ENCODE data around the gene TEX54.
A peak's percentile ranks its signal among the peaks of the same experiment; 100 is the strongest.
"Not testable (repeated sequence)": the region's sequence is repeated elsewhere in the genome, so short reads cannot be mapped to it uniquely, and the experiment has no call there.

TEX54 gene

GRCh38 chr11:62852523-62853188 lies 20.0 kb upstream of the TEX54 start:
- ATAC-seq (replicated peaks; ENCODE audit: extremely low read depth, poor library complexity, severe bottlenecking) (no peak), DNase-seq (ENCODE audit: low spot score in 2 of 2) (no peak)
- Mint-ChIP-seq H3K36me3 (ENCODE audit: insufficient read depth) (peaks cover 52% of the 10 kb centered on the region), H3K27me3 (no peaks in the 10 kb centered on the region), H3K27ac (ENCODE audit: low read depth) (peak overlapping the region; percentile 49), H3K9me3 (no peaks in the 10 kb centered on the region), H3K4me3 (peak overlapping the region; percentile 96), H3K4me1 (peaks cover 48% of the 10 kb centered on the region)

GRCh38 chr11:62851807-62852522 lies 19.3 kb upstream of the TEX54 start:
- peaks cover 48% of the 10 kb centered on the region for H3K4me1 Mint-ChIP-seq
- H3K36me3 Mint-ChIP-seq (ENCODE audit: insufficient read depth) = peaks cover 52% of the 10 kb centered on the region
- H3K4me3 Mint-ChIP-seq = no peak overlapping the region
- H3K27me3 Mint-ChIP-seq = no peaks in the 10 kb centered on the region
- H3K27ac Mint-ChIP-seq (ENCODE audit: low read depth) = peak overlapping the region; percentile 71
- DNase-seq (ENCODE audit: low spot score in 2 of 2) = no peak
- ATAC-seq (replicated peaks; ENCODE audit: extremely low read depth, poor library complexity, severe bottlenecking) = no peak
- no peaks in the 10 kb centered on the region for H3K9me3 Mint-ChIP-seq

GRCh38 chr11:62850911-62851806 lies 18.5 kb upstream of the TEX54 start:
- Mint-ChIP-seq H3K4me1 (peaks cover 44% of the 10 kb centered on the region), H3K4me3 (no peak overlapping the region), H3K36me3 (ENCODE audit: insufficient read depth) (peaks cover 49% of the 10 kb centered on the region), H3K27me3 (no peaks in the 10 kb centered on the region), H3K9me3 (no peaks in the 10 kb centered on the region), H3K27ac (ENCODE audit: low read depth) (peak overlapping the region; percentile 71)
- ATAC-seq (replicated peaks; ENCODE audit: extremely low read depth, poor library complexity, severe bottlenecking) = no peak
- DNase-seq (ENCODE audit: low spot score in 2 of 2) = no peak

- no peak overlapping the region for H3K4me3 Mint-ChIP-seq
Observed at GRCh38 chr11:62847767-62848314, 15.2 kb upstream of the TEX54 start.

GRCh38 chr11:62846177-62846576 lies 13.5 kb upstream of the TEX54 start:
- H3K4me3 Mint-ChIP-seq = no peak overlapping the region
- no peaks in the 10 kb centered on the region for H3K27me3 Mint-ChIP-seq
- H3K27ac Mint-ChIP-seq (ENCODE audit: low read depth) = no peak overlapping the region
- H3K4me1 Mint-ChIP-seq = no peaks in the 10 kb centered on the region
- H3K9me3 Mint-ChIP-seq = no peaks in the 10 kb centered on the region
- peaks cover 8% of the 10 kb centered on the region for H3K36me3 Mint-ChIP-seq (ENCODE audit: insufficient read depth)
- DNase-seq (ENCODE audit: low spot score in 2 of 2) = no peak
- no peak for ATAC-seq (replicated peaks; ENCODE audit: extremely low read depth, poor library complexity, severe bottlenecking)

More at GRCh38 chr11:62847767-62848314, 15.2 kb upstream of the TEX54 start:
- Mint-ChIP-seq H3K36me3 (ENCODE audit: insufficient read depth) (peaks cover 19% of the 10 kb centered on the region), H3K27me3 (no peaks in the 10 kb centered on the region), H3K9me3 (no peaks in the 10 kb centered on the region), H3K4me1 (peaks cover 11% of the 10 kb centered on the region), H3K27ac (ENCODE audit: low read depth) (no peak overlapping the region)
- ATAC-seq (replicated peaks; ENCODE audit: extremely low read depth, poor library complexity, severe bottlenecking) = no peak
- DNase-seq (ENCODE audit: low spot score in 2 of 2) = no peak

GRCh38 chr11:62844154-62844553 lies 11.5 kb upstream of the TEX54 start:
- H3K4me1 Mint-ChIP-seq = no peaks in the 10 kb centered on the region
- ATAC-seq (replicated peaks; ENCODE audit: extremely low read depth, poor library complexity, severe bottlenecking) (no peak), DNase-seq (ENCODE audit: low spot score in 2 of 2) (no peak)
- no peak overlapping the region for H3K27ac Mint-ChIP-seq (ENCODE audit: low read depth)
- H3K4me3 Mint-ChIP-seq = no peak overlapping the region
- peaks cover 10% of the 10 kb centered on the region for H3K36me3 Mint-ChIP-seq (ENCODE audit: insufficient read depth)
- no peaks in the 10 kb centered on the region for H3K27me3 Mint-ChIP-seq
- no peaks in the 10 kb centered on the region for H3K9me3 Mint-ChIP-seq

- Mint-ChIP-seq H3K27me3 (no peaks in the 10 kb centered on the region), H3K27ac (ENCODE audit: low read depth) (no peak overlapping the region), H3K4me3 (no peak overlapping the region), H3K9me3 (no peaks in the 10 kb centered on the region), H3K4me1 (no peaks in the 10 kb centered on the region), H3K36me3 (ENCODE audit: insufficient read depth) (peaks cover 11% of the 10 kb centered on the region)
- no peak for ATAC-seq (replicated peaks; ENCODE audit: extremely low read depth, poor library complexity, severe bottlenecking)
- DNase-seq (ENCODE audit: low spot score in 2 of 2) = no peak
Observed at GRCh38 chr11:62843466-62843865, 10.8 kb upstream of the TEX54 start.

GRCh38 chr11:62842891-62843290 lies 10.2 kb upstream of the TEX54 start:
- not testable (repeated sequence) for ATAC-seq (replicated peaks; ENCODE audit: extremely low read depth, poor library complexity, severe bottlenecking); H3K4me3 Mint-ChIP-seq; DNase-seq (ENCODE audit: low spot score in 2 of 2); H3K9me3 Mint-ChIP-seq; H3K27ac Mint-ChIP-seq (ENCODE audit: low read depth); H3K27me3 Mint-ChIP-seq; H3K4me1 Mint-ChIP-seq
- H3K36me3 Mint-ChIP-seq (ENCODE audit: insufficient read depth) = peaks cover 11% of the 10 kb centered on the region

GRCh38 chr11:62842171-62842741 lies 9.6 kb upstream of the TEX54 start:
- no peak for DNase-seq (ENCODE audit: low spot score in 2 of 2)
- H3K27me3 Mint-ChIP-seq = no peaks in the 10 kb centered on the region

GRCh38 chr11:62841361-62842170 lies 8.9 kb upstream of the TEX54 start:
- H3K4me1 Mint-ChIP-seq = peaks cover 9% of the 10 kb centered on the region
- H3K9me3 Mint-ChIP-seq = no peaks in the 10 kb centered on the region
- H3K4me3 Mint-ChIP-seq = no peak overlapping the region
- H3K36me3 Mint-ChIP-seq (ENCODE audit: insufficient read depth) = peaks cover 15% of the 10 kb centered on the region
- H3K27ac Mint-ChIP-seq (ENCODE audit: low read depth) = no peak overlapping the region
- peak; percentile 85 to 90 for DNase-seq (ENCODE audit: low spot score in 2 of 2)
- ATAC-seq (replicated peaks; ENCODE audit: extremely low read depth, poor library complexity, severe bottlenecking) = peak; percentile 53
- H3K27me3 Mint-ChIP-seq = no peaks in the 10 kb centered on the region

More at GRCh38 chr11:62842171-62842741, 9.6 kb upstream of the TEX54 start:
- no peak for ATAC-seq (replicated peaks; ENCODE audit: extremely low read depth, poor library complexity, severe bottlenecking)
- H3K27ac Mint-ChIP-seq (ENCODE audit: low read depth) = no peak overlapping the region
- no peak overlapping the region for H3K4me3 Mint-ChIP-seq
- H3K36me3 Mint-ChIP-seq (ENCODE audit: insufficient read depth) = peaks cover 15% of the 10 kb centered on the region
- no peaks in the 10 kb centered on the region for H3K9me3 Mint-ChIP-seq
- H3K4me1 Mint-ChIP-seq = peaks cover 6% of the 10 kb centered on the region

- H3K27me3 Mint-ChIP-seq; H3K27ac Mint-ChIP-seq (ENCODE audit: low read depth); H3K4me3 Mint-ChIP-seq; H3K9me3 Mint-ChIP-seq: not testable (repeated sequence)
- peak; percentile 68 to 81 for DNase-seq (ENCODE audit: low spot score in 2 of 2)
- Mint-ChIP-seq H3K36me3 (ENCODE audit: insufficient read depth) (peaks cover 14% of the 10 kb centered on the region), H3K4me1 (peaks cover 11% of the 10 kb centered on the region)
- ATAC-seq (replicated peaks; ENCODE audit: extremely low read depth, poor library complexity, severe bottlenecking) = peak; percentile 29
Observed at GRCh38 chr11:62840721-62841360, 8.2 kb upstream of the TEX54 start.
